ENCODE results near the gene PLEKHM1. TPM values are rescaled to one million over a fixed set of nuclear protein-coding genes. Genes with fewer than 3 reads are reported as not detected.
A peak's percentile ranks its signal among the peaks of the same experiment; 100 is the strongest.
"Not testable (repeated sequence)": the region's sequence is repeated elsewhere in the genome, so short reads cannot be mapped to it uniquely, and the experiment has no call there.

Gene PLEKHM1
- total RNA-seq, 1 experiment from 2014 or later = 28.5 TPM

- H3K27me3 ChIP-seq (ENCODE audit: control insufficient read depth, insufficient read depth, low read length); H3K4me1 ChIP-seq (ENCODE audit: control insufficient read depth, insufficient read depth, low read length); H3K36me3 ChIP-seq (ENCODE audit: control insufficient read depth, insufficient read depth, low read length); in situ Hi-C loops (cut with HindIII; ENCODE audit: low pct_unique_long_range_greater_than_20kb, low sequenced_read_pairs); CTCF ChIA-PET; H3K9me3 ChIP-seq (ENCODE audit: control insufficient read depth, insufficient read depth, low read depth, low read length); ATAC-seq; H3K4me3 ChIP-seq (ENCODE audit: low read depth in 2 of 2, low read length in 2 of 2); POLR2A ChIA-PET; intact Hi-C loops (cut with micrococcal nuclease; ENCODE audit: unreplicated experiment); H3K27ac ChIP-seq (ENCODE audit: low read length); DNase-seq (ENCODE audit: low read depth, low spot score); BruUV-seq (replicated peaks): not testable (repeated sequence)
Measured at GRCh38 chr17:45498377-45498776, 7.9 kb upstream of the PLEKHM1 start.

DNA sequence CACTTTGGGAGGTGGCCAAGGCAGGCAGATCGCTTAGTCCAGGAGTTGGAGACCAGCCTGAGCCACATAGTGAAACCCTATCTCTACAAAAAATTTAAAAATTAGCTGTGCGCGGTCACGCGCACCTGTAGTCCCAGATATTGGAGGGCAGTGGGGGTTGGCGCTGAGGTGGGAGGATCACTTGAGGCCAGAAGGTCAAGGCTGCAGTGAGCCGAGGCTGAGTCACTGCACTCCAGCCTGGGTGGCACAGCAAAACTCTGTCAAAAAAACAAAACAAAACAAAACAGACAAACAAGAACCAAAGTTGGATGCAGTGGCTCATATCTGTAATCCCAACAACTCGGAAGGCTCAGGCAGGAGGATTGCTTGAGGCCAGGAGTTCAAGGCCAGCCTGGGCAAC, 6.9 kb upstream of the PLEKHM1 start:
- intact Hi-C loops (cut with micrococcal nuclease; ENCODE audit: unreplicated experiment); H3K36me3 ChIP-seq (ENCODE audit: control insufficient read depth, insufficient read depth, low read length); H3K4me1 ChIP-seq (ENCODE audit: control insufficient read depth, insufficient read depth, low read length); CTCF ChIA-PET; in situ Hi-C loops (cut with HindIII; ENCODE audit: low pct_unique_long_range_greater_than_20kb, low sequenced_read_pairs); BruUV-seq (replicated peaks); ATAC-seq; H3K4me3 ChIP-seq (ENCODE audit: low read depth in 2 of 2, low read length in 2 of 2); H3K27me3 ChIP-seq (ENCODE audit: control insufficient read depth, insufficient read depth, low read length); DNase-seq (ENCODE audit: low read depth, low spot score); POLR2A ChIA-PET; H3K27ac ChIP-seq (ENCODE audit: low read length); H3K9me3 ChIP-seq (ENCODE audit: control insufficient read depth, insufficient read depth, low read depth, low read length): not testable (repeated sequence)

GRCh38 chr17:45496507-45496906, 6.0 kb upstream of the PLEKHM1 start:
- H3K27me3 ChIP-seq (ENCODE audit: control insufficient read depth, insufficient read depth, low read length); H3K27ac ChIP-seq (ENCODE audit: low read length); H3K4me3 ChIP-seq (ENCODE audit: low read depth in 2 of 2, low read length in 2 of 2); intact Hi-C loops (cut with micrococcal nuclease; ENCODE audit: unreplicated experiment); H3K4me1 ChIP-seq (ENCODE audit: control insufficient read depth, insufficient read depth, low read length); H3K9me3 ChIP-seq (ENCODE audit: control insufficient read depth, insufficient read depth, low read depth, low read length); in situ Hi-C loops (cut with HindIII; ENCODE audit: low pct_unique_long_range_greater_than_20kb, low sequenced_read_pairs); CTCF ChIA-PET; H3K36me3 ChIP-seq (ENCODE audit: control insufficient read depth, insufficient read depth, low read length); DNase-seq (ENCODE audit: low read depth, low spot score); ATAC-seq; POLR2A ChIA-PET; BruUV-seq (replicated peaks): not testable (repeated sequence)

DNA sequence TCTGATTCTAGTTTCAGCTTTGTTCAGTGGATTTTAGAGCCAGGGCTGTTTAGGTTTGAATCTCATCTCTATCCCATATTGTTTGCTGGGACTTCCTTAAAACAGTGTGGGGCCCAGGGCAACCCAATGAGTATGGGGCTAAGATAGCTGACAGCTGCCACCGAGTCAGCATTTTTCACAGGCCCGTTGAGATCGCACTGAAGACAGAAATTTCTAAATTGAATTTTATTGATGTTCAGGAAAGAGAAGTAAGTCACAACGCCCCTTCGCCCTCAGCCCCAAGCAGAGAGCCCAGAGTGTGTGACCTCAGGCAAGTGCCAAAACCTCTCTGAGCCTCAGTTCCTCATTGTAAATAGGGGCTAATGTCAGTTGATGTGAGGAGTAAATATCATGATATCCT, 4.0 kb upstream of the PLEKHM1 start:
- intact Hi-C loops (cut with micrococcal nuclease; ENCODE audit: unreplicated experiment); H3K27ac ChIP-seq (ENCODE audit: low read length); H3K36me3 ChIP-seq (ENCODE audit: control insufficient read depth, insufficient read depth, low read length); BruUV-seq (replicated peaks); H3K27me3 ChIP-seq (ENCODE audit: control insufficient read depth, insufficient read depth, low read length); H3K9me3 ChIP-seq (ENCODE audit: control insufficient read depth, insufficient read depth, low read depth, low read length); in situ Hi-C loops (cut with HindIII; ENCODE audit: low pct_unique_long_range_greater_than_20kb, low sequenced_read_pairs); DNase-seq (ENCODE audit: low read depth, low spot score); H3K4me1 ChIP-seq (ENCODE audit: control insufficient read depth, insufficient read depth, low read length); H3K4me3 ChIP-seq (ENCODE audit: low read depth in 2 of 2, low read length in 2 of 2); POLR2A ChIA-PET; CTCF ChIA-PET; ATAC-seq: not testable (repeated sequence)

DNA sequence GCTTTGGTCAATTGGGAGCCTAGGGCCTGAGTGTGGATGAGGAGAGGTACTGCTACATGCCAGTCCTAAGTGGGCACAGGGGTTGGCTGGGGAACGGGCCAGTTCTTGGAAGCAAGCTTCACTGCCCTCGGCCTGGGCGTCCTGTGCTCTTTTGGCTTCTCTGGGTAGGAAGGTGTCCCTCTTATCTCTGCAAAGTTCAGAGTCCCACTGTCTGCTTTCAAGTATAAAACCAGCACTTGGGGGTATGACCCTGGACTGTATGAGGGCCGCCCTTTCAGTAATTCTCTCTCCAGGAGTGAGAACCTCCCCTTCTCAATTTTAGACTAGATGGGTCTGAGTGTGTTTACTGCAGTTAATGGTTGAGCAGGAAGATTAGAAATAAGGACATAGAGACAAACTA, 1.6 kb upstream of the PLEKHM1 start:
- CTCF ChIA-PET; BruUV-seq (replicated peaks): not testable (repeated sequence)

GRCh38 chr17:45490198-45490597, 323 bp downstream of the PLEKHM1 start:
- ATAC-seq = peak; percentile 83
- CTCF ChIA-PET; H3K36me3 ChIP-seq (ENCODE audit: control insufficient read depth, insufficient read depth, low read length); H3K27ac ChIP-seq (ENCODE audit: low read length); H3K4me1 ChIP-seq (ENCODE audit: control insufficient read depth, insufficient read depth, low read length); BruUV-seq (replicated peaks); POLR2A ChIA-PET; H3K9me3 ChIP-seq (ENCODE audit: control insufficient read depth, insufficient read depth, low read depth, low read length); intact Hi-C loops (cut with micrococcal nuclease; ENCODE audit: unreplicated experiment); DNase-seq (ENCODE audit: low read depth, low spot score); H3K27me3 ChIP-seq (ENCODE audit: control insufficient read depth, insufficient read depth, low read length); in situ Hi-C loops (cut with HindIII; ENCODE audit: low pct_unique_long_range_greater_than_20kb, low sequenced_read_pairs): not testable (repeated sequence)
- peak overlapping the region; percentile 48 to 52 for H3K4me3 ChIP-seq (ENCODE audit: low read depth in 2 of 2, low read length in 2 of 2)

More for the DNA sequence above, 1.6 kb upstream of the PLEKHM1 start:
- H3K4me1 ChIP-seq (ENCODE audit: control insufficient read depth, insufficient read depth, low read length); POLR2A ChIA-PET; H3K36me3 ChIP-seq (ENCODE audit: control insufficient read depth, insufficient read depth, low read length); ATAC-seq; DNase-seq (ENCODE audit: low read depth, low spot score); H3K27me3 ChIP-seq (ENCODE audit: control insufficient read depth, insufficient read depth, low read length); H3K27ac ChIP-seq (ENCODE audit: low read length); intact Hi-C loops (cut with micrococcal nuclease; ENCODE audit: unreplicated experiment); H3K4me3 ChIP-seq (ENCODE audit: low read depth in 2 of 2, low read length in 2 of 2); H3K9me3 ChIP-seq (ENCODE audit: control insufficient read depth, insufficient read depth, low read depth, low read length); in situ Hi-C loops (cut with HindIII; ENCODE audit: low pct_unique_long_range_greater_than_20kb, low sequenced_read_pairs): not testable (repeated sequence)

DNA sequence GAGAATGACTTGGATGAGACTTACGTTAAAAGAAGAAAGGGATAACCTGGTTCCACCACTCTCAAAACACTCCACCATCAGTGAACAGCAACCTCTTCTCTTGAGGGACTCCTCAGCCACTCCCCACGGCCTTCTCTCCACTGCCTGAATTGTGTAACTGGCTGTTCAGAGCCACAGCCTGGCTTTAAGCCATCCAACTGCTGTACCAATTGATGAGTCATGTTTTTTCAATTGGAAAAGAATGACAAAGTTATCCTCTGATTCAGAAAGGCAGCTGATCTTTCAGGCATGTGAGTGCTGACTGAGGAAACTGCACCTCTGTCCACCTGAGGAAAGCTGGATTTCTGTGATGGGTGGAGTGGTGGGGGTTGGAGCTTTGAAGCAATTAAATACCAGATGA, 2.8 kb downstream of the PLEKHM1 start:
- POLR2A ChIA-PET; CTCF ChIA-PET; H3K36me3 ChIP-seq (ENCODE audit: control insufficient read depth, insufficient read depth, low read length); H3K27me3 ChIP-seq (ENCODE audit: control insufficient read depth, insufficient read depth, low read length); H3K27ac ChIP-seq (ENCODE audit: low read length); H3K9me3 ChIP-seq (ENCODE audit: control insufficient read depth, insufficient read depth, low read depth, low read length); H3K4me1 ChIP-seq (ENCODE audit: control insufficient read depth, insufficient read depth, low read length); H3K4me3 ChIP-seq (ENCODE audit: low read depth in 2 of 2, low read length in 2 of 2); intact Hi-C loops (cut with micrococcal nuclease; ENCODE audit: unreplicated experiment); in situ Hi-C loops (cut with HindIII; ENCODE audit: low pct_unique_long_range_greater_than_20kb, low sequenced_read_pairs): not testable (repeated sequence)
- peak; percentile 45 for DNase-seq (ENCODE audit: low read depth, low spot score)
- ATAC-seq = peak; percentile 31; the same call in 1 of the 2 replicates
- BruUV-seq (replicated peaks) = TSS peak; percentile 67

GRCh38 chr17:45483591-45484216, 6.8 kb downstream of the PLEKHM1 start:
- H3K4me3 ChIP-seq (ENCODE audit: low read depth in 2 of 2, low read length in 2 of 2); BruUV-seq (replicated peaks); ATAC-seq; H3K27me3 ChIP-seq (ENCODE audit: control insufficient read depth, insufficient read depth, low read length); H3K9me3 ChIP-seq (ENCODE audit: control insufficient read depth, insufficient read depth, low read depth, low read length); POLR2A ChIA-PET; H3K27ac ChIP-seq (ENCODE audit: low read length); intact Hi-C loops (cut with micrococcal nuclease; ENCODE audit: unreplicated experiment); DNase-seq (ENCODE audit: low read depth, low spot score); H3K36me3 ChIP-seq (ENCODE audit: control insufficient read depth, insufficient read depth, low read length); in situ Hi-C loops (cut with HindIII; ENCODE audit: low pct_unique_long_range_greater_than_20kb, low sequenced_read_pairs); CTCF ChIA-PET; H3K4me1 ChIP-seq (ENCODE audit: control insufficient read depth, insufficient read depth, low read length): not testable (repeated sequence)

Measured in Panc1 (cell line).